Caco-2 (cell line): ENCODE results near the gene NPAS4. TPM values are rescaled to one million over a fixed set of nuclear protein-coding genes. Genes with fewer than 3 reads are reported as not detected.

Experiments
- BruUV-seq: library from RNA; stranded (reverse); fragments of 400-500 nt; replicated peaks from 2 replicates; lab custom pipeline; 2021; lab: Mats Ljungman, UMichigan
- CTCF ChIA-PET: fragments of 300-600 bp; sonication (Branson Sonifier 250); formaldehyde crosslinking; loops from one replicate; lab custom pipeline; 2022; ENCODE audit warnings: antibody characterized with exemption; lab: Charles Lee
- POLR2A ChIA-PET: fragments of 300-600 bp; sonication (Branson Sonifier 250); formaldehyde crosslinking; loops from one replicate; lab custom pipeline; 2022; ENCODE audit warnings: antibody characterized with exemption; lab: Charles Lee
- DNase-seq, 2 experiments: peaks; one replicate each; pipeline versions ENCODE4 v3.0.0 to v3.0.0-alpha.2; 2020 to 2022
- H3K27me3 ChIP-seq: replicated peaks from 2 replicates; pipeline ENCODE4 v1.6.0; 2011; ENCODE audit warnings: low read length; ENCODE audit not compliant: control insufficient read depth, insufficient read depth
- H3K36me3 ChIP-seq: 2 replicates; pipeline ENCODE4 v1.5.1; 2011; ENCODE audit warnings: low read length; ENCODE audit not compliant: control insufficient read depth, insufficient read depth
- H3K4me1 ChIP-seq: fragments of 250-450 bp; sonication (Bioruptor Pico); 2 replicates; pipeline ENCODE4 v1.5.1; 2020; ENCODE audit warnings: mild to moderate bottlenecking
- H3K4me3 ChIP-seq: 2 replicates; pipeline ENCODE4 v1.5.1; 2011; ENCODE audit warnings: low read depth, mild to moderate bottlenecking, control low read depth, low read length
- H3K9me3 ChIP-seq: fragments of 250-450 bp; sonication (Bioruptor Pico); 2 replicates; pipeline ENCODE4 v1.5.1; 2020; ENCODE audit warnings: mild to moderate bottlenecking, moderate library complexity
- H3K27ac Mint-ChIP-seq: one replicate; pipeline ENCODE4 v1.8.0; 2022; ENCODE audit warnings: mixed read lengths; ENCODE audit not compliant: unreplicated experiment
- H3K27me3 Mint-ChIP-seq: one replicate; pipeline ENCODE4 v1.8.0; 2022; ENCODE audit warnings: mixed read lengths; ENCODE audit not compliant: insufficient read depth, unreplicated experiment
- H3K36me3 Mint-ChIP-seq: one replicate; pipeline ENCODE4 v1.8.0; 2022; ENCODE audit warnings: mild to moderate bottlenecking, mixed read lengths; ENCODE audit not compliant: insufficient read depth, unreplicated experiment
- H3K4me1 Mint-ChIP-seq: one replicate; pipeline ENCODE4 v1.8.0; 2022; ENCODE audit warnings: low read depth, mixed read lengths; ENCODE audit not compliant: unreplicated experiment
- H3K4me3 Mint-ChIP-seq: one replicate; pipeline ENCODE4 v1.8.0; 2022; ENCODE audit warnings: mild to moderate bottlenecking, moderate library complexity, mixed read lengths; ENCODE audit not compliant: unreplicated experiment
- H3K9me3 Mint-ChIP-seq: one replicate; pipeline ENCODE4 v1.8.0; 2022; ENCODE audit warnings: mixed read lengths; ENCODE audit not compliant: unreplicated experiment
- intact Hi-C: fragments of 100-400 bp; cut with micrococcal nuclease; formaldehyde crosslinking; loops from one replicate; pipeline ENCODE4 v1.10.0; 2022; ENCODE audit not compliant: unreplicated experiment
- total RNA-seq: library from RNA; stranded (reverse); gene quantifications from 2 replicates; pipeline ENCODE4 v1.2.3, GENCODE V29; 2022
- TF ChIP-seq, protein P1 (sequence below), 2 experiments: fragments of 200-600 bp in 1 of 2; IDR thresholded peaks; 1 replicate in 1 of 2; 2 replicates in 1 of 2; pipeline versions ENCODE4 v1.5.1 to v1.8.0; 2011 to 2022; ENCODE audit warnings: antibody characterized with exemption in 1 of 2, control low read depth in 1 of 2, inconsistent platforms in 1 of 2, low read depth in 1 of 2, low read length in 1 of 2, mild to moderate bottlenecking in 1 of 2, moderate library complexity in 1 of 2; ENCODE audit not compliant: insufficient read depth in 1 of 2, severe bottlenecking in 1 of 2, unreplicated experiment in 1 of 2

NPAS4 gene
- total RNA-seq, 1 experiment from 2014 or later: not detected

- BruUV-seq: no TSS peak
- Histone ChIP-seq H3K4me3 (no peak overlapping the region), H3K9me3 (no peaks in the 10 kb centered on the region), H3K4me1 (peaks cover 19% of the 10 kb centered on the region), H3K27me3 (no peaks in the 10 kb centered on the region; the same call in 1 of the 2 replicates), H3K36me3 (no peaks in the 10 kb centered on the region)
- Mint-ChIP-seq H3K9me3 (no peaks in the 10 kb centered on the region), H3K4me1 (peaks cover 17% of the 10 kb centered on the region), H3K27me3 (no peaks in the 10 kb centered on the region), H3K27ac (no peak overlapping the region), H3K4me3 (no peak overlapping the region), H3K36me3 (peaks cover 20% of the 10 kb centered on the region)
- POLR2A ChIA-PET: interaction anchor here (1.2 kb wide), 1 partner anchor 9 kb away, joined by 14 read pairs; the partner anchor contains the start of gene DPP3
- CTCF ChIA-PET: interaction anchor here (3.9 kb wide), 1 partner anchor 9 kb away, joined by 44 read pairs; the partner anchor contains the start of gene DPP3
- intact Hi-C loops: no loop called here
- no peak for DNase-seq
- TF ChIP-seq, protein P1, sequence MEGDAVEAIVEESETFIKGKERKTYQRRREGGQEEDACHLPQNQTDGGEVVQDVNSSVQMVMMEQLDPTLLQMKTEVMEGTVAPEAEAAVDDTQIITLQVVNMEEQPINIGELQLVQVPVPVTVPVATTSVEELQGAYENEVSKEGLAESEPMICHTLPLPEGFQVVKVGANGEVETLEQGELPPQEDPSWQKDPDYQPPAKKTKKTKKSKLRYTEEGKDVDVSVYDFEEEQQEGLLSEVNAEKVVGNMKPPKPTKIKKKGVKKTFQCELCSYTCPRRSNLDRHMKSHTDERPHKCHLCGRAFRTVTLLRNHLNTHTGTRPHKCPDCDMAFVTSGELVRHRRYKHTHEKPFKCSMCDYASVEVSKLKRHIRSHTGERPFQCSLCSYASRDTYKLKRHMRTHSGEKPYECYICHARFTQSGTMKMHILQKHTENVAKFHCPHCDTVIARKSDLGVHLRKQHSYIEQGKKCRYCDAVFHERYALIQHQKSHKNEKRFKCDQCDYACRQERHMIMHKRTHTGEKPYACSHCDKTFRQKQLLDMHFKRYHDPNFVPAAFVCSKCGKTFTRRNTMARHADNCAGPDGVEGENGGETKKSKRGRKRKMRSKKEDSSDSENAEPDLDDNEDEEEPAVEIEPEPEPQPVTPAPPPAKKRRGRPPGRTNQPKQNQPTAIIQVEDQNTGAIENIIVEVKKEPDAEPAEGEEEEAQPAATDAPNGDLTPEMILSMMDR (IDR thresholded peaks at IDR 0.05; ENCODE audit: insufficient read depth in 1 of 2, low read depth in 1 of 2, low read length in 1 of 2, severe bottlenecking in 1 of 2, unreplicated experiment in 1 of 2): no peak
Observed at GRCh38 chr11:66470015-66470414, 49.2 kb downstream of the NPAS4 start.

DNA sequence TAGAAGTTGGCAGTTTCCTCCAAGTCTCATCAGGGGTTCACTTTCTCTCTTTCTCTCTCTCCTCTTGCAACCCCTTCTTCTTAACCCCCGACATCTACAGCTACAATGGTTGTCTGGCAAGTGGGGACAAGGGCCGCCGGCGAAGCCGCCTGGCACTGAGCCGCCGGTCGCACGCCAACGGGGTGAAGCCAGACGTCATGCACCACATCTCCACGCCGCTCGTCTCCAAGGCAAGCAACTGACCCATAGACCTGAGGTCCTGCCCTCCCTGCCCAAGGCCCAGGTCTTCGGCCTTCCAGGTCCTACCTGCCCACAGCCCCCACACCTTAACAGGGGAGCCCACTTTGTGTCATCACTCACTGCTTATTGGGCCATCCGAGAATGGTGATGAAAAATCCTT lies 50.3 kb downstream of the NPAS4 start:
- intact Hi-C loops: no loop called here
- ChIA-PET POLR2A (no interaction called here), CTCF (interaction anchor here (1.8 kb wide), 1 partner anchor 9 kb away, joined by 5 read pairs; the partner anchor contains the start of gene DPP3)
- H3K4me1 Mint-ChIP-seq: peaks cover 7% of the 10 kb centered on the region
- H3K4me3 Mint-ChIP-seq: no peak overlapping the region
- DNase-seq: no peak
- TF ChIP-seq, protein P1 (IDR thresholded peaks at IDR 0.05; ENCODE audit: insufficient read depth in 1 of 2, low read depth in 1 of 2, low read length in 1 of 2, severe bottlenecking in 1 of 2, unreplicated experiment in 1 of 2): no peak
- no peak overlapping the region for H3K27ac Mint-ChIP-seq
- H3K36me3 Mint-ChIP-seq: peaks cover 22% of the 10 kb centered on the region
- no peaks in the 10 kb centered on the region for H3K9me3 Mint-ChIP-seq
- Histone ChIP-seq H3K27me3 (no peaks in the 10 kb centered on the region; the same call in 1 of the 2 replicates), H3K4me3 (no peak overlapping the region), H3K9me3 (no peaks in the 10 kb centered on the region), H3K4me1 (peaks cover 12% of the 10 kb centered on the region), H3K36me3 (no peaks in the 10 kb centered on the region)
- H3K27me3 Mint-ChIP-seq: no peaks in the 10 kb centered on the region
- no TSS peak for BruUV-seq

GRCh38 chr11:66472054-66472453 lies 51.2 kb downstream of the NPAS4 start:
- TF ChIP-seq, protein P1 (IDR thresholded peaks at IDR 0.05; ENCODE audit: insufficient read depth in 1 of 2, low read depth in 1 of 2, low read length in 1 of 2, severe bottlenecking in 1 of 2, unreplicated experiment in 1 of 2): no peak
- ChIA-PET POLR2A (no interaction called here), CTCF (interaction anchor here (1.8 kb wide), 1 partner anchor 8 kb away, joined by 5 read pairs; the partner anchor contains the start of gene DPP3)
- Histone ChIP-seq H3K4me3 (no peak overlapping the region), H3K9me3 (no peaks in the 10 kb centered on the region), H3K36me3 (no peaks in the 10 kb centered on the region), H3K4me1 (peaks cover 9% of the 10 kb centered on the region), H3K27me3 (no peaks in the 10 kb centered on the region; the same call in 1 of the 2 replicates)
- no TSS peak for BruUV-seq
- no peaks in the 10 kb centered on the region for H3K27me3 Mint-ChIP-seq
- H3K27ac Mint-ChIP-seq: no peak overlapping the region
- DNase-seq: no peak
- H3K36me3 Mint-ChIP-seq: peaks cover 26% of the 10 kb centered on the region
- intact Hi-C loops: no loop called here
- H3K4me1 Mint-ChIP-seq: peaks cover 6% of the 10 kb centered on the region
- H3K9me3 Mint-ChIP-seq: no peaks in the 10 kb centered on the region
- no peak overlapping the region for H3K4me3 Mint-ChIP-seq
